ENCODE measurements around the gene MCTP2. TPM values are rescaled to one million over a fixed set of nuclear protein-coding genes. Genes with fewer than 3 reads are reported as not detected.

Gene MCTP2
- total RNA-seq, 2 donors from 2014 or later = 16.2 to 23.1 TPM

- ATAC-seq (no peak), DNase-seq (no peak)
- Mint-ChIP-seq H3K27ac (no peak overlapping the region), H3K36me3 (ENCODE audit: low read depth) (peaks cover 4% of the 10 kb centered on the region), H3K4me1 (peaks cover 15% of the 10 kb centered on the region), H3K4me3 (no peak overlapping the region), H3K27me3 (no peaks in the 10 kb centered on the region)
- no peaks in the 10 kb centered on the region for H3K9me3 ChIP-seq (ENCODE audit: control insufficient read depth, low read length, poor library complexity, severe bottlenecking)
Measured at GRCh38 chr15:94387849-94388441, 156.6 kb downstream of the MCTP2 start.

GRCh38 chr15:94395640-94396039 is 164.3 kb downstream of the MCTP2 start:
- no peaks in the 10 kb centered on the region for H3K36me3 Mint-ChIP-seq (ENCODE audit: low read depth)
- H3K27me3 Mint-ChIP-seq = no peaks in the 10 kb centered on the region

GRCh38 chr15:94397337-94397736 is 166.0 kb downstream of the MCTP2 start:
- DNase-seq (no peak), ATAC-seq (no peak)
- H3K27ac Mint-ChIP-seq = no peak overlapping the region
- no peak overlapping the region for H3K4me3 Mint-ChIP-seq
- H3K36me3 Mint-ChIP-seq (ENCODE audit: low read depth) = peaks cover 2% of the 10 kb centered on the region
- no peaks in the 10 kb centered on the region for H3K27me3 Mint-ChIP-seq
- H3K9me3 ChIP-seq (ENCODE audit: control insufficient read depth, low read length, poor library complexity, severe bottlenecking) = no peaks in the 10 kb centered on the region
- no peaks in the 10 kb centered on the region for H3K4me1 Mint-ChIP-seq

More at GRCh38 chr15:94395640-94396039, 164.3 kb downstream of the MCTP2 start:
- no peaks in the 10 kb centered on the region for H3K9me3 ChIP-seq (ENCODE audit: control insufficient read depth, low read length, poor library complexity, severe bottlenecking)
- Mint-ChIP-seq H3K27ac (no peak overlapping the region), H3K4me3 (no peak overlapping the region), H3K4me1 (no peaks in the 10 kb centered on the region)
- no peak for DNase-seq
- ATAC-seq = no peak

GRCh38 chr15:94398001-94398400 is 166.6 kb downstream of the MCTP2 start:
- peaks cover 2% of the 10 kb centered on the region for H3K36me3 Mint-ChIP-seq (ENCODE audit: low read depth)
- no peaks in the 10 kb centered on the region for H3K4me1 Mint-ChIP-seq
- ATAC-seq (no peak), DNase-seq (no peak)
- no peak overlapping the region for H3K4me3 Mint-ChIP-seq
- no peak overlapping the region for H3K27ac Mint-ChIP-seq
- no peaks in the 10 kb centered on the region for H3K27me3 Mint-ChIP-seq
- no peaks in the 10 kb centered on the region for H3K9me3 ChIP-seq (ENCODE audit: control insufficient read depth, low read length, poor library complexity, severe bottlenecking)

GRCh38 chr15:94400526-94401298 is 169.4 kb downstream of the MCTP2 start:
- ATAC-seq (no peak), DNase-seq (no peak)
- H3K27me3 Mint-ChIP-seq = no peaks in the 10 kb centered on the region
- H3K9me3 ChIP-seq (ENCODE audit: control insufficient read depth, low read length, poor library complexity, severe bottlenecking) = no peaks in the 10 kb centered on the region
- no peak overlapping the region for H3K27ac Mint-ChIP-seq
- H3K4me3 Mint-ChIP-seq = no peak overlapping the region
- peaks cover 7% of the 10 kb centered on the region for H3K36me3 Mint-ChIP-seq (ENCODE audit: low read depth)
- no peaks in the 10 kb centered on the region for H3K4me1 Mint-ChIP-seq

- Mint-ChIP-seq H3K27ac (no peak overlapping the region), H3K36me3 (ENCODE audit: low read depth) (peaks cover 7% of the 10 kb centered on the region), H3K4me1 (no peaks in the 10 kb centered on the region), H3K27me3 (no peaks in the 10 kb centered on the region), H3K4me3 (no peak overlapping the region)
- no peaks in the 10 kb centered on the region for H3K9me3 ChIP-seq (ENCODE audit: control insufficient read depth, low read length, poor library complexity, severe bottlenecking)
- DNase-seq = no peak
- ATAC-seq = no peak
Measured at GRCh38 chr15:94403331-94403730, 172.0 kb downstream of the MCTP2 start.

- no peaks in the 10 kb centered on the region for H3K27me3 Mint-ChIP-seq
- peaks cover 10% of the 10 kb centered on the region for H3K36me3 Mint-ChIP-seq (ENCODE audit: low read depth)
Measured at GRCh38 chr15:94404733-94405283, 173.4 kb downstream of the MCTP2 start.

GRCh38 chr15:94411285-94411684 is 179.9 kb downstream of the MCTP2 start:
- ATAC-seq = no peak
- H3K36me3 Mint-ChIP-seq (ENCODE audit: low read depth) = peaks cover 10% of the 10 kb centered on the region
- DNase-seq = no peak
- H3K4me3 Mint-ChIP-seq = no peak overlapping the region
- H3K27me3 Mint-ChIP-seq = no peaks in the 10 kb centered on the region
- no peak overlapping the region for H3K27ac Mint-ChIP-seq
- no peaks in the 10 kb centered on the region for H3K4me1 Mint-ChIP-seq
- no peaks in the 10 kb centered on the region for H3K9me3 ChIP-seq (ENCODE audit: control insufficient read depth, low read length, poor library complexity, severe bottlenecking)

More at GRCh38 chr15:94404733-94405283, 173.4 kb downstream of the MCTP2 start:
- Mint-ChIP-seq H3K27ac (no peak overlapping the region), H3K4me1 (no peaks in the 10 kb centered on the region), H3K4me3 (no peak overlapping the region)
- DNase-seq (no peak), ATAC-seq (no peak)
- no peaks in the 10 kb centered on the region for H3K9me3 ChIP-seq (ENCODE audit: control insufficient read depth, low read length, poor library complexity, severe bottlenecking)

- DNase-seq = no peak
- H3K4me3 Mint-ChIP-seq = no peak overlapping the region
- H3K36me3 Mint-ChIP-seq (ENCODE audit: low read depth) = peaks cover 10% of the 10 kb centered on the region
- ATAC-seq = no peak
- no peaks in the 10 kb centered on the region for H3K9me3 ChIP-seq (ENCODE audit: control insufficient read depth, low read length, poor library complexity, severe bottlenecking)
- H3K4me1 Mint-ChIP-seq = no peaks in the 10 kb centered on the region
- H3K27me3 Mint-ChIP-seq = no peaks in the 10 kb centered on the region
- H3K27ac Mint-ChIP-seq = no peak overlapping the region
Measured at GRCh38 chr15:94411846-94412245, 180.5 kb downstream of the MCTP2 start.

GRCh38 chr15:94412979-94413746 is 181.8 kb downstream of the MCTP2 start:
- Mint-ChIP-seq H3K4me3 (no peak overlapping the region), H3K27ac (no peak overlapping the region)
- no peak for ATAC-seq

GRCh38 chr15:94414916-94415315 is 183.6 kb downstream of the MCTP2 start:
- Mint-ChIP-seq H3K4me3 (no peak overlapping the region), H3K27ac (no peak overlapping the region), H3K36me3 (ENCODE audit: low read depth) (peaks cover 6% of the 10 kb centered on the region), H3K27me3 (no peaks in the 10 kb centered on the region), H3K4me1 (no peaks in the 10 kb centered on the region)
- ATAC-seq (no peak), DNase-seq (no peak)
- H3K9me3 ChIP-seq (ENCODE audit: control insufficient read depth, low read length, poor library complexity, severe bottlenecking) = no peaks in the 10 kb centered on the region

More at GRCh38 chr15:94412979-94413746, 181.8 kb downstream of the MCTP2 start:
- Mint-ChIP-seq H3K4me1 (no peaks in the 10 kb centered on the region), H3K36me3 (ENCODE audit: low read depth) (peaks cover 10% of the 10 kb centered on the region), H3K27me3 (no peaks in the 10 kb centered on the region)
- H3K9me3 ChIP-seq (ENCODE audit: control insufficient read depth, low read length, poor library complexity, severe bottlenecking) = no peaks in the 10 kb centered on the region
- DNase-seq = no peak

GRCh38 chr15:94416267-94416666 is 184.9 kb downstream of the MCTP2 start:
- H3K27ac Mint-ChIP-seq = no peak overlapping the region
- H3K9me3 ChIP-seq (ENCODE audit: control insufficient read depth, low read length, poor library complexity, severe bottlenecking) = no peaks in the 10 kb centered on the region
- no peaks in the 10 kb centered on the region for H3K27me3 Mint-ChIP-seq
- H3K4me3 Mint-ChIP-seq = no peak overlapping the region
- DNase-seq (no peak), ATAC-seq (no peak)
- peaks cover 6% of the 10 kb centered on the region for H3K36me3 Mint-ChIP-seq (ENCODE audit: low read depth)
- no peaks in the 10 kb centered on the region for H3K4me1 Mint-ChIP-seq

- no peak overlapping the region for H3K27ac Mint-ChIP-seq
- peaks cover 8% of the 10 kb centered on the region for H3K36me3 Mint-ChIP-seq (ENCODE audit: low read depth)
- no peaks in the 10 kb centered on the region for H3K27me3 Mint-ChIP-seq
- ATAC-seq (no peak), DNase-seq (no peak)
- no peaks in the 10 kb centered on the region for H3K9me3 ChIP-seq (ENCODE audit: control insufficient read depth, low read length, poor library complexity, severe bottlenecking)
- peaks cover 3% of the 10 kb centered on the region for H3K4me1 Mint-ChIP-seq
- H3K4me3 Mint-ChIP-seq = no peak overlapping the region
Measured at GRCh38 chr15:94416820-94417219, 185.5 kb downstream of the MCTP2 start.
